Ishikawa (cell line): ENCODE data around the gene GLIS2.

Source experiments
- CEBPB ChIP-seq: IDR thresholded peaks from 2 replicates; pipeline ENCODE4 v1.6.1; 2012
- CREB1 ChIP-seq: IDR thresholded peaks from 2 replicates; pipeline ENCODE4 v1.6.1; 2012; ENCODE audit warnings: low read depth
- EGR1 ChIP-seq: IDR thresholded peaks from 2 replicates; pipeline ENCODE4 v1.6.1; 2012
- EP300 ChIP-seq: IDR thresholded peaks from 2 replicates; pipeline ENCODE4 v1.6.1; 2012; ENCODE audit warnings: borderline replicate concordance
- FOXM1 ChIP-seq: IDR thresholded peaks from 2 replicates; pipeline ENCODE4 v1.6.1; 2012; ENCODE audit warnings: low read depth, borderline replicate concordance
- NFIC ChIP-seq: IDR thresholded peaks from 2 replicates; pipeline ENCODE4 v1.6.1; 2012
- RAD21 ChIP-seq: IDR thresholded peaks from 2 replicates; pipeline ENCODE4 v1.6.1; 2012; ENCODE audit warnings: low read depth
- REST ChIP-seq: IDR thresholded peaks from 2 replicates; pipeline ENCODE4 v1.6.1; 2012; ENCODE audit warnings: low read depth, mild to moderate bottlenecking
- TAF1 ChIP-seq: IDR thresholded peaks from 2 replicates; pipeline ENCODE4 v1.6.1; 2012; ENCODE audit warnings: low read depth, mild to moderate bottlenecking
- TCF12 ChIP-seq: IDR thresholded peaks from 2 replicates; pipeline ENCODE4 v1.6.1; 2012; ENCODE audit warnings: low read depth
- TEAD4 ChIP-seq: IDR thresholded peaks from 2 replicates; pipeline ENCODE4 v1.6.1; 2012
- YY1 ChIP-seq: IDR thresholded peaks from 2 replicates; pipeline ENCODE4 v1.6.1; 2012; ENCODE audit warnings: low read depth
- ZBTB7A ChIP-seq: IDR thresholded peaks from 2 replicates; pipeline ENCODE4 v1.6.1; 2012; ENCODE audit warnings: low read depth
- TF ChIP-seq, protein P1 (sequence below): IDR thresholded peaks from 2 replicates; pipeline ENCODE4 v1.6.1; 2012
- TF ChIP-seq, protein P2 (sequence below): IDR thresholded peaks from 2 replicates; pipeline ENCODE4 v1.6.1; 2012

The GLIS2 gene

DNA sequence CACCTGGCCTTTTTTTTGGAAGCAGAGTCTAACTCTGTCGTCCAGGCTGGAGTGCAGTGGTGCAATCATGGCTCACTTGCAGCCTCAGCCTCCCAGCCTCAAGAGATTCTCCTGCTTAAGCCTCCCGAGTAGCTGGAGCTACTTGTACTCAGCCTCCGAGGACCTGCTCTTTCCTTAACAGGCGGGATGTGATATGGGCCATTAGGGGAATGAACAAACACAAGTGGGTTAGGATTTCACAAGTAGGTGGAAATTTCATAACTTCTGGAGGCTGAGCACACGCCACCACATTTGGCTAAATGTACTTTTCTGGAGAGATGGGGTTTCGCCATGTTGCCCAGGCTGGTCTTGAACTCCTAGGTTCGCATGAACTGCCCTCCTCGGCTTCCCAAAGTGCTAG, 31.1 kb downstream of the GLIS2 start:
- TF ChIP-seq YY1 (no peak), TAF1 (no peak), EGR1 (no peak), CREB1 (no peak), ZBTB7A (no peak), FOXM1 (no peak), TCF12 (no peak), NFIC (no peak), CEBPB (no peak), REST (no peak), EP300 (no peak), TEAD4 (no peak), RAD21 (no peak)
- TF ChIP-seq, protein P1, sequence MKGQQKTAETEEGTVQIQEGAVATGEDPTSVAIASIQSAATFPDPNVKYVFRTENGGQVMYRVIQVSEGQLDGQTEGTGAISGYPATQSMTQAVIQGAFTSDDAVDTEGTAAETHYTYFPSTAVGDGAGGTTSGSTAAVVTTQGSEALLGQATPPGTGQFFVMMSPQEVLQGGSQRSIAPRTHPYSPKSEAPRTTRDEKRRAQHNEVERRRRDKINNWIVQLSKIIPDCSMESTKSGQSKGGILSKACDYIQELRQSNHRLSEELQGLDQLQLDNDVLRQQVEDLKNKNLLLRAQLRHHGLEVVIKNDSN: no peak
- TF ChIP-seq, protein P2, sequence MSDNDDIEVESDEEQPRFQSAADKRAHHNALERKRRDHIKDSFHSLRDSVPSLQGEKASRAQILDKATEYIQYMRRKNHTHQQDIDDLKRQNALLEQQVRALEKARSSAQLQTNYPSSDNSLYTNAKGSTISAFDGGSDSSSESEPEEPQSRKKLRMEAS: no peak

DNA sequence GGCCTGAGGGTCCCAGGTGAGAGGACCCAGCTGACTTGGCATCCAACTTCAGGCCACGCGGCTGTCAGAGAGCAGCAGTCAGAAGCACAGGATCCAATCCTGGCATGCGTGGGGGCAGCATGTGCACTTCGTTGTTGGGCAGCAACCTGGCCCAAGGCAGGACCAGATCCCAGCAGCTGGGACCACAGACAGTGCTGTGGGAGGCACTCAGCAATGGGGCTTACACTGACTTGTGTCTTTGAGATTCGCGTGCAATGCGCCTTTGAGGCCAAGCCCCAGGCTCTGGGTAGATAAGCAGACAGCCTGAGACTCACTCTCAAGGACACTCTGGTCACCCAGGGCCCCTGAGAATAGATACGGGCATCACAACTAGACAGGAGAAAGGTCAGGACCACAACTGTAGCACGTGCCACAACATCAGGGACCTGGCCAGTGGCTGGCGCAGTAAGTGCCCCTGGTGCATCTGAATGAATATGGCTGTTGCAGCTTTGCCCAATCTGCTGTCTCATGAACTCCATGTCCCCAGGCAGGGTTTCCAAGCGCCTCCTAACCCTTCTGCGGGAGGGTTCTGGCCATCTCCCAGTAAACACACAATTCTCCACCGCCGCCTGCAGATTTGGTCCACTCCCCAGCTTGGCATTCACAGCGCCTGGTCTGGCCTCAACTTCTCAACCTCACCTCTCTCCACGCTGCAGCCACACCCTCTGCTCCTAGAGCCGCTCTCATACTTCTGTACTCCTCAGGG, 32.1 kb downstream of the GLIS2 start:
- TF ChIP-seq EGR1: no peak

DNA sequence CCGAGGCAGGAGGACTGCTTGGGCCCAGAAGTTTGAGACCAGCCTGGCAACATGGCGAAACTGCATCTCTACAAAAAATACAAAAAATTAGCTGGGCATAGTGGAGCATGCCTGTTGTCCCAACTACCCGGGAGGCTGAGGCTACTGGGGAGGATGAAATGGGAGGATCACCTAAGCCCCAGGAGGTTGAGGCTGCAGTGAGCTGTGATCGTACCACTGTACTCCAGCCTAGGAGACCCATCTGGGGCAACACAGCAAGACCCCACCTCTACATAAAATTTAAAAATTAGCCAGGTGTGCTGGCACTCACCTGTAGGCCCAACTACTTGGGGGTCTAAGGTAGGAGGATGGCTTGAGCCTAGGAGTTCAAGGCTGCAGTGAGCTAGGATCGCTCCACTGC, 33.5 kb downstream of the GLIS2 start:
- TF ChIP-seq CEBPB (no peak), REST (no peak), EGR1 (no peak), TCF12 (no peak), FOXM1 (no peak)

DNA sequence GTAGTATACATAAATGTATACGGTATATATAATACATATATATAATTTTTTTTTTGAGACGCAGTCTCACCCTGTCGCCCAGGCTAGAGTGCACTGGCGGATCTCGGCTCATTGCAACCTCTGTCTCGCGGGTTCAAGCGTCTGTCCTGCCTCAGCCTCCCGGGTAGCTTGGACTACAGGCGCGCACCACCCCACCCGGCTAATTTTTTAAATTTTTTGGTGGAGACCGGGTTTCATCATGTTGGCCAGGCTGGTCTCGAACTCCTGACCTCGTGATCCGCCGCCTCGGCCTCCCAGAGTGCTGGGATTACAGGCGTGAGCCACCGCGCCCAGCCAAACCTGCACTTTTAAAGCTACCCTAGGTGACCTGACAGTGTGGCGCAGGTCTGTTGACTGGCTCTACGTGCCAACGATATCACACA, 34.5 kb downstream of the GLIS2 start:
- TF ChIP-seq CREB1 (no peak), EGR1 (no peak), TEAD4 (no peak), REST (no peak), EP300 (no peak), RAD21 (no peak), CEBPB (no peak), NFIC (no peak), TAF1 (no peak), ZBTB7A (no peak), FOXM1 (no peak), YY1 (no peak), TCF12 (no peak)
- TF ChIP-seq, protein P1: no peak
- TF ChIP-seq, protein P2: no peak
